ENCODE results near the gene PCNX2. TPM values are rescaled to one million over a fixed set of nuclear protein-coding genes. Genes with fewer than 3 reads are reported as not detected.
A peak's percentile ranks its signal among the peaks of the same experiment; 100 is the strongest.

PCNX2 gene
- polyA plus RNA-seq, 3 donors: 0.29 to 7.9 (median 0.62) TPM

- peak in 1 of 3 donors; percentile 10 for DNase-seq
- Histone ChIP-seq H3K9ac (ENCODE audit: insufficient read depth, low read length, poor library complexity, severe bottlenecking) (no peak overlapping the region), H3K9me3 (replicated peaks in 1 of 2; ENCODE audit: control insufficient read depth in 1 of 2, insufficient read depth in 1 of 2, low read length in 2 of 2) (no peaks in the 10 kb centered on the region), H3K4me2 (replicated peaks; ENCODE audit: extremely low read depth, low read length, poor library complexity, severe bottlenecking) (no peak overlapping the region), H3K36me3 (replicated peaks in 1 of 2; ENCODE audit: control insufficient read depth in 1 of 2, insufficient read depth in 2 of 2, low read length in 2 of 2) (no peaks in the 10 kb centered on the region), H2AFZ (ENCODE audit: insufficient read depth, low read depth, low read length, poor library complexity, severe bottlenecking) (no peak overlapping the region), H3K4me3 (replicated peaks in 1 of 3; ENCODE audit: low read depth in 2 of 3, low read length in 3 of 3) (no peak overlapping the region), H3K27me3 (ENCODE audit: control insufficient read depth in 2 of 2, insufficient read depth in 2 of 2, low read length in 2 of 2) (no peaks in the 10 kb centered on the region), H4K20me1 (ENCODE audit: insufficient read depth, low read length) (no peaks in the 10 kb centered on the region), H3K27ac (ENCODE audit: low read depth in 1 of 2, low read length in 2 of 2) (peak overlapping the region in 1 of 2 donors; percentile 43), H3K79me2 (ENCODE audit: insufficient read depth, low read length) (no peaks in the 10 kb centered on the region), H3K4me1 (ENCODE audit: control insufficient read depth in 1 of 2, insufficient read depth in 2 of 2, low read length in 2 of 2) (peaks cover 15 to 27% of the 10 kb centered on the region in 2 donors)
- TF ChIP-seq, protein P1, sequence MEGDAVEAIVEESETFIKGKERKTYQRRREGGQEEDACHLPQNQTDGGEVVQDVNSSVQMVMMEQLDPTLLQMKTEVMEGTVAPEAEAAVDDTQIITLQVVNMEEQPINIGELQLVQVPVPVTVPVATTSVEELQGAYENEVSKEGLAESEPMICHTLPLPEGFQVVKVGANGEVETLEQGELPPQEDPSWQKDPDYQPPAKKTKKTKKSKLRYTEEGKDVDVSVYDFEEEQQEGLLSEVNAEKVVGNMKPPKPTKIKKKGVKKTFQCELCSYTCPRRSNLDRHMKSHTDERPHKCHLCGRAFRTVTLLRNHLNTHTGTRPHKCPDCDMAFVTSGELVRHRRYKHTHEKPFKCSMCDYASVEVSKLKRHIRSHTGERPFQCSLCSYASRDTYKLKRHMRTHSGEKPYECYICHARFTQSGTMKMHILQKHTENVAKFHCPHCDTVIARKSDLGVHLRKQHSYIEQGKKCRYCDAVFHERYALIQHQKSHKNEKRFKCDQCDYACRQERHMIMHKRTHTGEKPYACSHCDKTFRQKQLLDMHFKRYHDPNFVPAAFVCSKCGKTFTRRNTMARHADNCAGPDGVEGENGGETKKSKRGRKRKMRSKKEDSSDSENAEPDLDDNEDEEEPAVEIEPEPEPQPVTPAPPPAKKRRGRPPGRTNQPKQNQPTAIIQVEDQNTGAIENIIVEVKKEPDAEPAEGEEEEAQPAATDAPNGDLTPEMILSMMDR (IDR thresholded peaks at IDR 0.05): no peak
- intact Hi-C loops (cut with micrococcal nuclease): no loop called here
- Mint-ChIP-seq H3K27ac (peak overlapping the region in 3 of 7 donors; percentile 19 to 72 (median 67)), H3K9me3 (peaks cover 0 to 3% (median 0%) of the 10 kb centered on the region in 7 donors), H3K4me3 (no peak overlapping the region), H3K4me1 (peaks cover 36% of the 10 kb centered on the region), H3K27me3 (ENCODE audit: low read depth in 3 of 3) (peaks cover 0 to 3% (median 0%) of the 10 kb centered on the region in 3 donors), H3K36me3 (peaks cover 3 to 4% of the 10 kb centered on the region in 2 donors)
- WGBS (ENCODE audit: insufficient coverage): no CpG with 5 or more reads among the region's 1 CpG
Measured at GRCh38 chr1:233107130-233107660, 188.3 kb downstream of the PCNX2 start.

GRCh38 chr1:233105225-233105624, 190.3 kb downstream of the PCNX2 start:
- Histone ChIP-seq H4K20me1 (ENCODE audit: insufficient read depth, low read length) (no peaks in the 10 kb centered on the region), H3K79me2 (ENCODE audit: insufficient read depth, low read length) (no peaks in the 10 kb centered on the region), H3K36me3 (replicated peaks in 1 of 2; ENCODE audit: control insufficient read depth in 1 of 2, insufficient read depth in 2 of 2, low read length in 2 of 2) (no peaks in the 10 kb centered on the region), H3K9ac (ENCODE audit: insufficient read depth, low read length, poor library complexity, severe bottlenecking) (no peak overlapping the region), H3K4me1 (ENCODE audit: control insufficient read depth in 1 of 2, insufficient read depth in 2 of 2, low read length in 2 of 2) (peaks cover 9 to 20% of the 10 kb centered on the region in 2 donors), H3K27me3 (ENCODE audit: control insufficient read depth in 2 of 2, insufficient read depth in 2 of 2, low read length in 2 of 2) (no peaks in the 10 kb centered on the region), H3K4me3 (replicated peaks in 1 of 3; ENCODE audit: low read depth in 2 of 3, low read length in 3 of 3) (no peak overlapping the region), H3K27ac (ENCODE audit: low read depth in 1 of 2, low read length in 2 of 2) (no peak overlapping the region), H3K4me2 (replicated peaks; ENCODE audit: extremely low read depth, low read length, poor library complexity, severe bottlenecking) (no peak overlapping the region), H2AFZ (ENCODE audit: insufficient read depth, low read depth, low read length, poor library complexity, severe bottlenecking) (no peak overlapping the region), H3K9me3 (replicated peaks in 1 of 2; ENCODE audit: control insufficient read depth in 1 of 2, insufficient read depth in 1 of 2, low read length in 2 of 2) (no peaks in the 10 kb centered on the region)
- no peaks in the 10 kb centered on the region for H3K27me3 Mint-ChIP-seq (ENCODE audit: low read depth in 3 of 3)
- intact Hi-C loops (cut with micrococcal nuclease): no loop called here
- peak in 1 of 3 donors; percentile 69 for DNase-seq
- peaks cover 0 to 3% (median 0%) of the 10 kb centered on the region in 7 donors for H3K9me3 Mint-ChIP-seq
- peaks cover 3 to 4% of the 10 kb centered on the region in 2 donors for H3K36me3 Mint-ChIP-seq
- TF ChIP-seq, protein P1 (IDR thresholded peaks at IDR 0.05): no peak
- H3K4me1 Mint-ChIP-seq: peaks cover 29% of the 10 kb centered on the region
- no CpG with 5 or more reads among the region's 1 CpG for WGBS (ENCODE audit: insufficient coverage)
- H3K27ac Mint-ChIP-seq: peak overlapping the region in 3 of 7 donors; percentile 15 to 55 (median 54)
- no peak overlapping the region for H3K4me3 Mint-ChIP-seq

All from CD14-positive monocyte (primary cell).